Measurements from ENCODE around the gene LINC01488.

LINC01488 gene

GRCh38 chr11:69463181-69463994, 18.1 kb upstream of the LINC01488 start:
- peak in 4 of 51 donors; percentile 11 to 18 (median 16) for DNase-seq

- no peak for DNase-seq
These were observed 17.2 kb upstream of the LINC01488 start for GRCh38 chr11:69463995-69464960.

GRCh38 chr11:69465236-69466000, 16.0 kb upstream of the LINC01488 start:
- DNase-seq: no peak

- DNase-seq: no peak
These were observed 15.4 kb upstream of the LINC01488 start for GRCh38 chr11:69466039-69466438.

GRCh38 chr11:69467196-69467595, 14.3 kb upstream of the LINC01488 start:
- DNase-seq: no peak

GRCh38 chr11:69467646-69468045, 13.8 kb upstream of the LINC01488 start:
- DNase-seq: no peak

GRCh38 chr11:69468221-69468620, 13.2 kb upstream of the LINC01488 start:
- no peak for DNase-seq

- no peak for DNase-seq
These were observed 12.3 kb upstream of the LINC01488 start for GRCh38 chr11:69468911-69469885.

GRCh38 chr11:69470301-69470700, 11.2 kb upstream of the LINC01488 start:
- DNase-seq: no peak

GRCh38 chr11:69470793-69471728, 10.4 kb upstream of the LINC01488 start:
- no peak for DNase-seq

- no peak for DNase-seq
These were observed 9.5 kb upstream of the LINC01488 start for GRCh38 chr11:69471729-69472540.

GRCh38 chr11:69472541-69473275, 8.8 kb upstream of the LINC01488 start:
- no peak for DNase-seq

- DNase-seq: no peak
These were observed 8.1 kb upstream of the LINC01488 start for GRCh38 chr11:69473276-69473845.

- DNase-seq: no peak
These were observed 6.7 kb upstream of the LINC01488 start for GRCh38 chr11:69474736-69475135.

- DNase-seq: no peak
These were observed 6.2 kb upstream of the LINC01488 start for GRCh38 chr11:69475141-69475865.

- no peak for DNase-seq
These were observed 5.5 kb upstream of the LINC01488 start for GRCh38 chr11:69475866-69476471.
